HG03442 (cell line): Measurements from ENCODE around the gene PGK1.

Experiments used
- ATAC-seq: cut with Tn5 transposase; IDR thresholded peaks from one replicate; pipeline ENCODE4 v1.9.1; 2021; ENCODE audit warnings: mild to moderate bottlenecking, moderate library complexity; ENCODE audit not compliant: unreplicated experiment

Gene PGK1

DNA sequence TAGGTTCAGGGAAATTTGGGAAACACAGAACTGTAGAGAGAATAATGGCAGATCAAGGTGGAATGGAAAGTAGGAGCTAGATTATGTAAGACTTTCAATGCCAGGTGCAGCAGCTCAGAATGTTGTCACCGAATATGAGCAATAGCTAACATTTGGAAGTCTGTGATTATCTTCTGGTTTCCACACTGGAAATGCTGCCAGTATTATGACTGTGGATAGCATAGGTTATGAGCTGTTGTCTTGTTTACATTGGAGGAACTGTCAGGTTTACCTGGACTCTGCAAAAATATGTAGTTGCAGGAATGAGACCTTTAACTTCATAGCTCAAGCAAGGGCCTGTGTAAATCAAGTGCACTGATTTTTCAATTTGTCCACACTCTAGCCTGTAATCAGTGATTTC is 61.4 kb downstream of the PGK1 start:
- ATAC-seq = no peak

DNA sequence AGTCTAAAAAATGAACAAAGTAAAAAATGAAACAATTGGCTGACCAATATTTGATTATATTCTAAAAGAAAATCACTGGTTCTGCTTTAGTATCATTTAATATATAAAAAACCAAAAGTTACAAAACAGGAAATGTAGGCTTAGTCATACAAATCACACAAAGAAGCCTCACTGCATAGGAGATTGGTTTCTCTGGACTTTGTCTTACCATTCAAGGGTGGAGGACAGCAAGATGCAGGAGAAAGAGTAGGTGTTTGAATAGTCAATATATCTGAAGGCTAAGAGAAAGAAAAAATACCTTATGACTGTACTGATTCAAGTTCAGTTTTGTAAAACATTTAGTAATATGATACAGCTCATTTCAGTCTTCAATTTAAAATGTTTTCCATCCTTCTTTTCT is 64.0 kb downstream of the PGK1 start:
- no peak for ATAC-seq
